K562 (cell line): ENCODE measurements around the gene SYT3. TPM values are rescaled to one million over a fixed set of nuclear protein-coding genes. Genes with fewer than 3 reads are reported as not detected.

Experiments used
- ATAC-seq: fragments of 200-7000 bp; cut with Tn5 transposase; 3 replicates; pipeline ENCODE4 v1.9.1; 2020; ENCODE audit warnings: moderate library complexity
- BruUV-seq: library from RNA; stranded (reverse); fragments of 400-500 nt; replicated peaks from 2 replicates; lab custom pipeline; 2021; lab: Mats Ljungman, UMichigan
- CTCF ChIA-PET: fragments of 300-600 bp; formaldehyde crosslinking; extraction: SDS; loops from one replicate; lab custom pipeline; 2021; ENCODE audit warnings: low intra/inter-chr PET ratio; lab: Yijun Ruan, JAX
- POLR2A ChIA-PET: fragments of 300-600, 350-650 bp; sonication (Branson Sonifier 250); formaldehyde crosslinking; extraction: SDS; loops from one replicate; lab custom pipeline; 2021; ENCODE audit warnings: antibody characterized with exemption, inconsistent platforms; lab: Yijun Ruan, JAX
- DNase-seq, 4 experiments: peaks; one replicate each; pipeline versions ENCODE4 v3.0.0 to v3.0.0-alpha.2; 2011 to 2018; ENCODE audit warnings: low spot score in 3 of 4, mixed read lengths in 3 of 4; ENCODE audit errors: extremely low read depth in 1 of 4
- FAIRE-seq: peaks from 2 replicates; lab custom pipeline; 2011; peaks lifted over from hg19 to GRCh38; lab: Jason Lieb, UNC
- H2AFZ ChIP-seq: 2 replicates; pipeline ENCODE4 v1.6.0; 2011; ENCODE audit warnings: low read depth, low read length, control low read depth, inconsistent platforms
- H3K27ac ChIP-seq: fragments of 200-600 bp; 3 replicates; pipeline ENCODE4 v1.8.0; 2011; ENCODE audit warnings: low read depth, mild to moderate bottlenecking, control low read depth, inconsistent platforms, low read length, moderate library complexity, mixed read lengths; ENCODE audit errors: extremely low read depth
- H3K27me3 ChIP-seq, 2 experiments: fragments of 300-600 bp in 1 of 2; 2 replicates in 1 of 2; 3 replicates in 1 of 2; pipeline versions ENCODE4 v1.6.0 to v1.8.0; 2011; ENCODE audit warnings: inconsistent platforms in 2 of 2, low read length in 2 of 2, mild to moderate bottlenecking in 1 of 2, mixed read lengths in 1 of 2, moderate library complexity in 1 of 2; ENCODE audit not compliant: control insufficient read depth in 2 of 2, insufficient read depth in 2 of 2
- H3K36me3 ChIP-seq: fragments of 300-600 bp; 3 replicates; pipeline ENCODE4 v1.8.0; 2011; ENCODE audit warnings: mild to moderate bottlenecking, low read length, inconsistent platforms; ENCODE audit not compliant: control insufficient read depth, insufficient read depth
- H3K4me1 ChIP-seq, 2 experiments: fragments of 200-600 bp in 1 of 2; replicated peaks in 1 of 2; 2 replicates in 1 of 2; 3 replicates in 1 of 2; pipeline versions ENCODE4 v1.5.1 to v1.8.0; 2011; ENCODE audit warnings: inconsistent platforms in 2 of 2, low read length in 2 of 2, mild to moderate bottlenecking in 1 of 2, mixed read lengths in 1 of 2, moderate library complexity in 1 of 2; ENCODE audit not compliant: control insufficient read depth in 2 of 2, insufficient read depth in 2 of 2
- H3K4me2 ChIP-seq: 2 replicates; pipeline ENCODE4 v1.6.1; 2011; ENCODE audit warnings: low read length, control low read depth, inconsistent platforms, mixed read lengths; ENCODE audit not compliant: insufficient read depth
- H3K4me3 ChIP-seq: fragments of 200-600 bp; sonication (generic), shearing (Covaris generic); 2 replicates; pipeline ENCODE4 v1.5.1; 2016; ENCODE audit warnings: control low read depth, inconsistent platforms
- H3K79me2 ChIP-seq: fragments of 200-600 bp; 3 replicates; pipeline ENCODE4 v1.8.0; 2011; ENCODE audit warnings: low read length, inconsistent platforms; ENCODE audit not compliant: control insufficient read depth, insufficient read depth
- H3K9ac ChIP-seq, 2 experiments: 2 replicates each; pipeline versions ENCODE4 v1.6.0 to v1.6.1; 2011; ENCODE audit warnings: low read depth in 2 of 2, low read length in 2 of 2, control low read depth in 1 of 2, inconsistent platforms in 1 of 2, mild to moderate bottlenecking in 1 of 2, mixed read lengths in 1 of 2; ENCODE audit not compliant: insufficient read depth in 1 of 2
- H3K9me1 ChIP-seq: one replicate; pipeline ENCODE4 v1.6.0; 2011; ENCODE audit warnings: inconsistent platforms, mild to moderate bottlenecking, low read length, moderate library complexity; ENCODE audit not compliant: control insufficient read depth, insufficient read depth
- H3K9me3 ChIP-seq: replicated peaks from 2 replicates; pipeline ENCODE4 v1.5.1; 2011; ENCODE audit warnings: low read depth, low read length, inconsistent platforms; ENCODE audit not compliant: control insufficient read depth, insufficient read depth
- H4K20me1 ChIP-seq: replicated peaks from 2 replicates; pipeline ENCODE4 v1.6.1; 2011; ENCODE audit warnings: low read length, inconsistent platforms, mixed read lengths; ENCODE audit not compliant: control insufficient read depth, insufficient read depth
- ARNT ChIP-seq, 2 experiments: fragments of 450-650 bp; IDR thresholded peaks; 2 replicates each; pipeline ENCODE4 v1.6.1; 2016; ENCODE audit warnings: mild to moderate bottlenecking in 1 of 2
- BCOR ChIP-seq: fragments of 450-650 bp; IDR thresholded peaks from 2 replicates; pipeline ENCODE4 v1.6.1; 2016
- CBX3 ChIP-seq, 2 experiments: IDR thresholded peaks; 1 replicate in 1 of 2; 2 replicates in 1 of 2; pipeline ENCODE4 v1.6.1; 2012; ENCODE audit warnings: inconsistent platforms in 2 of 2, low read length in 2 of 2, borderline replicate concordance in 1 of 2, control low read depth in 1 of 2
- EP300 ChIP-seq: IDR thresholded peaks from 2 replicates; pipeline ENCODE4 v1.6.1; 2012; ENCODE audit warnings: low read length, improper control_type of control experiment
- HDAC1 ChIP-seq, 2 experiments: fragments of 450-650 bp; IDR thresholded peaks; 2 replicates each; pipeline ENCODE4 v1.6.1; 2016 to 2017; ENCODE audit warnings: inconsistent platforms in 1 of 2, mild to moderate bottlenecking in 1 of 2, moderate library complexity in 1 of 2
- HDAC2 ChIP-seq: fragments of 450-650 bp; IDR thresholded peaks from 2 replicates; pipeline ENCODE4 v1.6.1; 2016; ENCODE audit warnings: mild to moderate bottlenecking
- HLTF ChIP-seq: fragments of 450-650 bp; IDR thresholded peaks from 2 replicates; pipeline ENCODE4 v1.6.1; 2016
- MECOM ChIP-seq: fragments of 250-450 bp; sonication (Bioruptor Pico); IDR thresholded peaks from 2 replicates; pipeline ENCODE4 v1.8.0; 2022; ENCODE audit warnings: inconsistent platforms
- NFIC ChIP-seq: fragments of 450-650 bp; IDR thresholded peaks from 2 replicates; pipeline ENCODE4 v1.6.1; 2017; ENCODE audit warnings: mild to moderate bottlenecking, inconsistent platforms
- PTBP1 ChIP-seq: fragments of 200-400 bp; formaldehyde crosslinking; IDR thresholded peaks from 2 replicates; pipeline ENCODE4 v1.6.1; 2017; ENCODE audit warnings: low read depth, low read length
- RCOR1 ChIP-seq, 2 experiments: IDR thresholded peaks; 2 replicates each; pipeline ENCODE4 v1.6.1; 2012; ENCODE audit warnings: low read depth in 2 of 2, low read length in 2 of 2, borderline replicate concordance in 1 of 2, improper control_type of control experiment in 1 of 2
- SMARCA4 ChIP-seq: fragments of 450-650 bp; IDR thresholded peaks from 2 replicates; pipeline ENCODE4 v1.6.1; 2016
- ZNF3 ChIP-seq: fragments of 250-450 bp; sonication (Bioruptor Pico); IDR thresholded peaks from 2 replicates; pipeline ENCODE4 v1.5.0; 2021; ENCODE audit warnings: mild to moderate bottlenecking, moderate library complexity
- ZNF75A ChIP-seq: fragments of 450-650 bp; formaldehyde crosslinking; IDR thresholded peaks from 2 replicates; pipeline ENCODE4 v1.4.0; 2020; ENCODE audit warnings: mild to moderate bottlenecking
- WGBS: fragments of 100-300 bp; shearing (Covaris generic); methylation state at CpG from one replicate; pipeline ENCODE4 v1.1.6; 2016; ENCODE audit warnings: low coverage, mixed read lengths; ENCODE audit not compliant: insufficient coverage; ENCODE audit errors: missing lambda C conversion rate; 5-methylcytosine and 5-hydroxymethylcytosine counted together
- in situ Hi-C: fragments of 300-500 bp; cut with MboI; formaldehyde crosslinking; loops from 4 replicates; pipeline ENCODE4 v1.15.0; 2018; ENCODE audit warnings: inconsistent platforms, mixed read lengths
- intact Hi-C: fragments of 100-400 bp; cut with micrococcal nuclease; formaldehyde crosslinking; loops from 2 replicates; pipeline ENCODE4 v1.14.2; 2022
- polyA plus RNA-seq, 8 experiments: library from polyadenylated mRNA; depleted of rRNA in 4 of 8; stranded (reverse) in 5 of 8; unstranded in 3 of 8; fragments of >200 nt; fragmentation: Nextera tagmentation in 2 of 8; fragmentation: Illumina TruSeq in 1 of 8; extraction: Ambion mirVana in 2 of 8; extraction: Trizol in 1 of 8; gene quantifications; 2 replicates each; pipeline versions ENCODE4 v1.2.1 to v1.2.3, GENCODE V29; 2011 to 2014; ENCODE audit warnings: inconsistent platforms in 1 of 8, missing spikeins in 1 of 8
- total RNA-seq, 7 experiments: library from RNA; depleted of rRNA in 6 of 7; stranded (reverse); fragments of >200 nt in 6 of 7; fragmentation: Illumina TruSeq in 2 of 7; extraction: Trizol in 2 of 7; gene quantifications; 2 replicates each; pipeline versions ENCODE4 v1.2.1 to v1.2.3, GENCODE V29; 2011 to 2021; ENCODE audit warnings: low replicate concordance in 1 of 7
- TF ChIP-seq, protein P1 (sequence below): fragments of 450-650 bp; IDR thresholded peaks from 2 replicates; pipeline ENCODE4 v1.6.1; 2016; ENCODE audit warnings: missing biosample characterization, missing genetic modification characterization
- TF ChIP-seq, protein P2 (sequence below), 2 experiments: fragments of 450-650 bp in 1 of 2; sonication (generic) in 1 of 2; formaldehyde crosslinking in 1 of 2; IDR thresholded peaks in 1 of 2; conservative IDR thresholded peaks in 1 of 2; 2 replicates each; pipeline versions ENCODE4 v1.6.1 to v1.8.1; 2016 to 2023; ENCODE audit warnings: mild to moderate bottlenecking in 2 of 2, moderate library complexity in 2 of 2, inconsistent platforms in 1 of 2, missing genetic modification reagents in 1 of 2
- TF ChIP-seq, protein P3 (sequence below), 2 experiments: fragments of 450-650 bp; IDR thresholded peaks; 2 replicates each; pipeline ENCODE4 v1.6.1; 2016

The SYT3 gene
- total and polyA plus RNA-seq, 9 of the 15 experiments (the other 6 are each of a cell fraction or from before 2014, with no cell fraction given), result 0.36 to 2.0 (median 0.54) TPM; not detected in 2

DNA sequence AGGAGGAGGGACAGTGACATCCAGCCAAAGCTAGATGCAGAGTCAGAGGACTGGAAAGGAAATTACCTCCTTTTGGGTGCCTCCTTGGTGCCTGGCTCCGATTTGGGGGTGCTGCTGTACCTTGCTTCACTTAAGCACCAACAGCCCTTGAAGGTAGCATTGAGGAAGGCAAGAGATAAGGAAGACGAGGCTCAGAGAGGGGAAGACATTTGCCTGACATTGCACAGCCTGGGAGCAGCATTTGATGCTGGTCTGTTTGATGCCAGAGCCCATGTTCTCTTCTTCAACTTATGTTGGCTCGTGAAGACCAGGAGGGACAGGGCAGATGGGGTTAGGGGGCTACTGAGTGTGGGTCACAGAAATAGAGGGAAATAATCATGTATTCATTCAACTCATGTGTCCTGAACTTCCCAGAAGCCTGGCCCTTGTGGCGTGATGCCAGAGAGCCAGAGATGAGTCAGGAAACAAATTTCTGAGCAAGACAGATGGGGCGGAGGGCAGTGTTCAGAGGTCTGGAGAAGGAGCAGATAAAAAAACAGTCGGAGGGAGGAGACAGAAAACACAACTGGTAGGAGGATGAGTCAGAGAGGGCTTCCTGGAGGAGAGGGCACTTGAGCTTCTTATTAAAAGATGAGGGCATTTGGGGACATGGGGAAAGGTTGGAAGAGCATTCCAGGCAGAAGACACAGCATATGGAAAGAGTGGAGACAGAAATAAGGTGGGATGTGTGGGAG lies 6.6 kb upstream of the SYT3 start:
- peak; percentile 45; the same call in 2 of the 3 replicates for ATAC-seq
- ChIA-PET POLR2A (interaction anchor here (0.8 kb wide), 1 partner anchor 82 kb away, joined by 3 read pairs; no protein-coding TSS in a partner anchor), CTCF (no interaction called here)
- Histone ChIP-seq H3K79me2 (no peaks in the 10 kb centered on the region), H3K36me3 (no peaks in the 10 kb centered on the region), H3K4me1 (peaks cover 13 to 25% of the 10 kb centered on the region in 2 experiments; a peak in 4 of 5 replicates), H3K27me3 (peaks cover 0 to 10% of the 10 kb centered on the region in 2 experiments; a peak in 3 of 5 replicates), H3K9ac (peak overlapping the region in 1 of 2 experiments; percentile 33; a peak in 1 of 4 replicates), H3K4me2 (peak overlapping the region; percentile 37), H2AFZ (no peak overlapping the region), H3K27ac (no peak overlapping the region), H3K9me3 (no peaks in the 10 kb centered on the region), H4K20me1 (no peaks in the 10 kb centered on the region), H3K4me3 (no peak overlapping the region), H3K9me1 (no peaks in the 10 kb centered on the region)
- in situ Hi-C loops (no loop called here), intact Hi-C loops (no loop called here)
- FAIRE-seq, result peak; percentile 79
- BruUV-seq, result no TSS peak
- peak; percentile 52 to 74 (median 59) for DNase-seq
- 0% methylated on average over 6 of the region's 6 CpGs for WGBS
- TF ChIP-seq, protein P1, sequence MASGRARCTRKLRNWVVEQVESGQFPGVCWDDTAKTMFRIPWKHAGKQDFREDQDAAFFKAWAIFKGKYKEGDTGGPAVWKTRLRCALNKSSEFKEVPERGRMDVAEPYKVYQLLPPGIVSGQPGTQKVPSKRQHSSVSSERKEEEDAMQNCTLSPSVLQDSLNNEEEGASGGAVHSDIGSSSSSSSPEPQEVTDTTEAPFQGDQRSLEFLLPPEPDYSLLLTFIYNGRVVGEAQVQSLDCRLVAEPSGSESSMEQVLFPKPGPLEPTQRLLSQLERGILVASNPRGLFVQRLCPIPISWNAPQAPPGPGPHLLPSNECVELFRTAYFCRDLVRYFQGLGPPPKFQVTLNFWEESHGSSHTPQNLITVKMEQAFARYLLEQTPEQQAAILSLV (tag), result no peak
- peak; percentile 69 for TF ChIP-seq SMARCA4
- TF ChIP-seq HDAC2, result 0 out of 2 replicates have a peak, but pooled peaks have one; percentile 31
- peak; percentile 15; the same call in 1 of the 2 replicates for TF ChIP-seq EP300
- TF ChIP-seq NFIC, result peak; percentile 94
- peak; percentile 95 for TF ChIP-seq BCOR
- TF ChIP-seq PTBP1, result peak; percentile 8; the same call in 1 of the 2 replicates
- 0 out of 2 replicates have a peak, but pooled peaks have one; percentile 17 for TF ChIP-seq ZNF3 (CRISPR knock-in tag)
- no peak for TF ChIP-seq MECOM (CRISPR knock-in tag)
- 0 out of 2 replicates have a peak, but pooled peaks have one; percentile 41 for TF ChIP-seq HLTF
- TF ChIP-seq ARNT (IDR thresholded peaks at IDR 0.05), result peak in 1 of 2 experiments; percentile 33; a peak in 1 of 4 replicates
- TF ChIP-seq, protein P2, sequence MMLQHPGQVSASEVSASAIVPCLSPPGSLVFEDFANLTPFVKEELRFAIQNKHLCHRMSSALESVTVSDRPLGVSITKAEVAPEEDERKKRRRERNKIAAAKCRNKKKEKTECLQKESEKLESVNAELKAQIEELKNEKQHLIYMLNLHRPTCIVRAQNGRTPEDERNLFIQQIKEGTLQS (IDR thresholded peaks at IDR 0.05), result peak; percentile 79
- TF ChIP-seq, protein P2 (CRISPR knock-in tag; conservative IDR thresholded peaks at IDR 0.05), result no peak
- peak; percentile 55 to 62; a peak in 2 of 4 replicates for TF ChIP-seq HDAC1 (IDR thresholded peaks at IDR 0.05)
- TF ChIP-seq, protein P3, sequence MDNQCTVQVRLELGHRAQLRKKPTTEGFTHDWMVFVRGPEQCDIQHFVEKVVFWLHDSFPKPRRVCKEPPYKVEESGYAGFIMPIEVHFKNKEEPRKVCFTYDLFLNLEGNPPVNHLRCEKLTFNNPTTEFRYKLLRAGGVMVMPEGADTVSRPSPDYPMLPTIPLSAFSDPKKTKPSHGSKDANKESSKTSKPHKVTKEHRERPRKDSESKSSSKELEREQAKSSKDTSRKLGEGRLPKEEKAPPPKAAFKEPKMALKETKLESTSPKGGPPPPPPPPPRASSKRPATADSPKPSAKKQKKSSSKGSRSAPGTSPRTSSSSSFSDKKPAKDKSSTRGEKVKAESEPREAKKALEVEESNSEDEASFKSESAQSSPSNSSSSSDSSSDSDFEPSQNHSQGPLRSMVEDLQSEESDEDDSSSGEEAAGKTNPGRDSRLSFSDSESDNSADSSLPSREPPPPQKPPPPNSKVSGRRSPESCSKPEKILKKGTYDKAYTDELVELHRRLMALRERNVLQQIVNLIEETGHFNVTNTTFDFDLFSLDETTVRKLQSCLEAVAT (IDR thresholded peaks at IDR 0.05), result no peak
- peak in 1 of 2 experiments; percentile 65; a peak in 1 of 3 replicates for TF ChIP-seq CBX3 (IDR thresholded peaks at IDR 0.05; ENCODE audit: borderline replicate concordance in 1 of 2, low read length in 2 of 2)
- no peak for TF ChIP-seq ZNF75A (CRISPR knock-in tag)
- TF ChIP-seq RCOR1 (IDR thresholded peaks at IDR 0.05; ENCODE audit: borderline replicate concordance in 1 of 2, low read depth in 2 of 2, low read length in 2 of 2), result peak in 1 of 2 experiments; percentile 35; a peak in 1 of 4 replicates
